GM15510 (cell line): ENCODE results near the gene DRG2.

Source experiments
- POLR2A ChIP-seq: IDR thresholded peaks from 3 replicates; pipeline ENCODE4 v1.6.1; 2011; ENCODE audit warnings: borderline replicate concordance; ENCODE audit not compliant: insufficient read length; ENCODE audit errors: extremely low read depth

Gene DRG2

GRCh38 chr17:18087610-18088491 is at the start of gene DRG2:
Gene DRG2 (plus strand): TSS chr17:18087948. CDS start chr17:18088024, 76 bp downstream.
- TF ChIP-seq POLR2A: peak; percentile 87

GRCh38 chr17:18038149-18038850 is 49.4 kb upstream of the DRG2 start:
- no peak for TF ChIP-seq POLR2A

- peak; percentile 52 for TF ChIP-seq POLR2A
These were observed 48.8 kb upstream of the DRG2 start, which contains the start of the genes ATPAF2 and GID4 for GRCh38 chr17:18038861-18039534. Gene ATPAF2 (minus strand): TSS chr17:18039168. CDS start chr17:18039013, 155 bp downstream. Gene GID4 (plus strand): TSS chr17:18039408. CDS start chr17:18039465, 57 bp downstream.

GRCh38 chr17:18039535-18040260 is 48.0 kb upstream of the DRG2 start:
- no peak for TF ChIP-seq POLR2A

GRCh38 chr17:18040261-18040858 is 47.4 kb upstream of the DRG2 start:
- no peak for TF ChIP-seq POLR2A

- TF ChIP-seq POLR2A: no peak
These were observed 46.0 kb upstream of the DRG2 start for GRCh38 chr17:18041776-18042175.

GRCh38 chr17:18042983-18043382 is 44.8 kb upstream of the DRG2 start:
- TF ChIP-seq POLR2A: no peak

GRCh38 chr17:18043491-18043890 is 44.3 kb upstream of the DRG2 start:
- no peak for TF ChIP-seq POLR2A

GRCh38 chr17:18044609-18045008 is 43.1 kb upstream of the DRG2 start:
- no peak for TF ChIP-seq POLR2A

GRCh38 chr17:18045691-18046350 is 41.9 kb upstream of the DRG2 start:
- no peak for TF ChIP-seq POLR2A

GRCh38 chr17:18055597-18055996 is 32.2 kb upstream of the DRG2 start:
- TF ChIP-seq POLR2A: no peak

GRCh38 chr17:18056214-18056613 is 31.5 kb upstream of the DRG2 start:
- no peak for TF ChIP-seq POLR2A

GRCh38 chr17:18059283-18059682 is 28.5 kb upstream of the DRG2 start:
- no peak for TF ChIP-seq POLR2A
